NCI-H446 (cell line): ENCODE results near the gene HMMR.

ENCODE experiments used
- DNase-seq, 2 experiments: peaks; one replicate each; lab custom pipeline; 2025; lab: John Stamatoyannopoulos, UW

The HMMR gene

DNA sequence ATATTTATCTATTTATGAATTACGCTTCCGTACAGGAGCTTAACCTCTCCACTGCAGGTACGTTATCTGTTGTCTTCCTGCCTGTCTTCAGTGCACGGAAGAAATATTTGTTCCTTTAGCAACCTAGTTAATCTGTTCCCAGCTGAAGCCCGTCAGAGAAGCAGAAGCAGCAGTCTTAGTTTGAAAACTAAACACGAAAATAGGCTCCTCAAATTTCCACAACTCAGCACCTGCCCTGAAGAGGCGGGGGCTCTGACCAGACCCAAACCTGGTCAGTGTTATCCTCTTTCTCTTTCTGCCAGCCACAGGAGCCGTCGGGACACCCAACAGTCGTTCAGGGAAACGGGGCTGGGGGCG is 992 bp upstream of the HMMR start:
- DNase-seq: no peak

DNA sequence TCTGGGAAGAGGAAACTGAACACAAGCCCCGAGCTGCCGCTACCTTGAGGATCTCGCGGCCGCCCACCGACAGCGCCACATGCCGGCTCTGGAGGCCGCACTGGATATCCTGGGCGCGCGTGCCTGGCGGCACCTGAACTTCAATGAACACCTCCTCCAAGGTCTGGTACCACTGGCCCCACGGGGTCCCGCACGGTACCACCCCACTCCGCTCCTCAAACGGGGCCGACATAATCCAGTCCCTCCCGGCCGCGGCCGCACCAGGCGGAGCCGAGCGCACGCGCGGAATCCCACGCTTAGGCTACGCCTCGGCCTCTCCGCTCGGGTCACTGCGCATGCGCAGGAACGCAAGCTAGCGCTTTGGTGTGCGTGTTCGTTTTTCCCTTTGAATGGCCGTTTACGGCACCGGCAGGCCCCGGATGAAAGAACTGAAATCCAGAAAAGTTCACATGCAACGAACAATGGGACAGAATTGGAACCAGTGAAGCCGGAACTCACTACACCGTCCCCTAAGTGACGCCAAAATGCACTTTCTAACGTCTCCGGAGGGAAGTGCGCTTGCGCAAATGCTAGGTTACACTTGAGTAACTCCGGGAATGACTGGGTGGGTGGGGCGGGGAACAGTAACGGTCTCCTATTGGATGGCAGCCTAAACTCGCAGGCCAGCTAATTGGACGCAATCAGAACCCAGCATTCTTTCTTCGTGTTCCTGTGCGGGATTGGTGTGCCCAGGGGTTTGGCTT is 442 bp upstream of the HMMR start, which contains the start of gene NUDCD2:
Gene NUDCD2, minus strand, starts transcription at position 284 of the 743 bp plus-strand sequence. Its CDS starts 52 bp downstream, at position 232.
- peak; percentile 97 to 98 for DNase-seq

DNA sequence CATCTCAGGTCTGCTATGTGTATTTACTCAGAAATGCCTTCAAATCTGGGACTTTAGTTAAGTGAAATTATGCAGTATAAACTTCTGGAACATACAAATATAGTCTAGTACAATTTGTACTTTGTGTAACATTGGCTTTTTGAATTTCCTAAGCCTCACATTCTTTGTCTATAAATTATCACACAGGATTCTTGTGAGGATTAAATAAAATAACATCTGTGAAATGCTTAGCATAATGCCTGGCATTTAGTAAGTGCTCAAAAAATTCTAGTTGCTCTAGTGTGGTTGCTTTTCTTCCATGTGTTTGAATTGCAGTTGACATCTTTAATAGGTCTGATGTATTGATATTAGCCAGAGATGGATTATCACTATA is 2.6 kb downstream of the HMMR start:
- no peak for DNase-seq

DNA sequence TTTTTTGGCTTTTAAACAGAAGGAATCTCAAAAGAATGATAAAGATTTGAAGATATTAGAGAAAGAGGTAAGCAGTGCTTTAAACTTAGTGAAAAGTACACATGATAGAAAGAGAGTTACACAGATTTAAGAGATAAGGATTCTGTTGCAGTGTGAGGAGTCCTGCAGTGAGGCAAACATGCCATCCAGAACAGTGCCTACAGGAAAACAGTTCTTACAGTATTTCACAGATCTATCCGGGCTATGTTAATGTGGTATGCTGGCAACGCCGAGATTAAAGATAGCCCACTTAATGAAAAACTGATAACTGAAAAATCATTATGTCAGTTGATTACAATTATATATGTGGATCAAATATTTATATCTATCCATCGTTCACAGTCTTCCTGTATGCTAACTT is 7.2 kb downstream of the HMMR start:
- no peak for DNase-seq

DNA sequence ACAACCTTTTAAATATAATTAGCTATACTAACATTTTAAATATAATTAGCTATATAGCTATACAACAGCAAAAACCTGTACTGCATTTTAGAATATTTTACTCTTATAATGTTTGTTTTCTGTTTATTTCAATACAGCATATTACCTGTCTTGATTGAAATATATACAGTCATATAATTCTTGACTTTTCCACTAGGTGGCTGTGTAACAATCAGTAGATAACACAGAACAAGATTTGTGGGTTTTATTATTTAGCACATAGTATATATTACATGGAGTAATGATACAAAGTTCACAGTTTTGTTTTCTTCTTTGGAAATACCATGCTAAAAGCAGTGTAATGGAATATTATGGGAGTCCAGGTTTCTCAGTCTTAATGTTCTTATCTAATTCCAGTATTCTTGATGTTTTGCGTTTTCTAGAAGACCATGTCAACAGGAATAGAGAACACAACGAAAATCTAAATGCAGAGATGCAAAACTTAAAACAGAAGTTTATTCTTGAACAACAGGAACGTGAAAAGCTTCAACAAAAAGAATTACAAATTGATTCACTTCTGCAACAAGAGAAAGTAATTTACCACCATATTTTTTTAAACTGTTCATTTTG is 13.3 kb downstream of the HMMR start:
- peak in 1 of 2 experiments; percentile 13 for DNase-seq

DNA sequence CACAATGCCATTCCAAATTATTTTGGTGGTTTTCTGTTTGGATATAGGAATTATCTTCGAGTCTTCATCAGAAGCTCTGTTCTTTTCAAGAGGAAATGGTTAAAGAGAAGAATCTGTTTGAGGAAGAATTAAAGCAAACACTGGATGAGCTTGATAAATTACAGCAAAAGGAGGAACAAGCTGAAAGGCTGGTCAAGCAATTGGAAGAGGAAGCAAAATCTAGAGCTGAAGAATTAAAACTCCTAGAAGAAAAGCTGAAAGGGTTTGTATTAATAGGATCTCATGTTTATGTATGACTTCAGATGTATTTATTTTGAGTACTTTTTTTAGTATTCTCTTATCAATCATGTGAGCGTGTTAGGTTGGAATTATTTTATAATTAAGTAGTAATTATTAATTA is 15.0 kb downstream of the HMMR start:
- DNase-seq: no peak

DNA sequence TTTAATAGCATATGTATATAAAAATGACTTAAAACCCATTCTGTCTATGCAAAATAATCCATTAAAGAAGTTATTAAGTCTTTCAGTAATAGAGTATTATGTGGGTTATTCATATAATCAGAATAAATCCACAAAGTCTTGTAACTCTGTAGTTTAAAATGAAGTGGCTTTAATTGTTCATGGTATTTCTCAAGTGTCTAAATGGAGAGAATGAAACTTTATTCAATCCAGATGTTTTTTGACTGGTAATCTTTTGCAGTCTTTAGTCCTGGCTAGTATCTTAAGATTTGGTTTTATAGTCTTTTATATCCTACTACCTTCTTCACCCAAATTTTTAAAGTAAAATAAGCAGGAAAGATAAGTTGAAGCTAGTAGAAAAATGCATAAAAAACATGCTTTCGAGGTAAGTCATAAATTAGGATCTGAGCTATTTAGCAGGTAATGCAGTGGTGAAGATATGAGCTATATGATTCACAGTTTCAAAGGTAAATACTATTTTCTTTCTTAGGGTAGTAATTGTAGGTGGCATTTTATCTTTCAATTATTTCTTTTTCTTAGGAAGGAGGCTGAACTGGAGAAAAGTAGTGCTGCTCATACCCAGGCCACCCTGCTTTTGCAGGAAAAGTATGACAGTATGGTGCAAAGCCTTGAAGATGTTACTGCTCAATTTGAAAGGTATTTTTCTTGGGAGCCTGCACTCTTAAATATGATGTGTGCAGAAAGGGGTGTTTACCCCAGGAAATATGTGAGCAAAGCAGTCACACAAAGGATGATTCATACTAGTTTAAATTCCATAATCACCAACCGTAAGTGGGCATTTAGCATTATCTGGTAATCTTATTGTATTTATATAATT is 17.9 kb downstream of the HMMR start:
- no peak for DNase-seq

DNA sequence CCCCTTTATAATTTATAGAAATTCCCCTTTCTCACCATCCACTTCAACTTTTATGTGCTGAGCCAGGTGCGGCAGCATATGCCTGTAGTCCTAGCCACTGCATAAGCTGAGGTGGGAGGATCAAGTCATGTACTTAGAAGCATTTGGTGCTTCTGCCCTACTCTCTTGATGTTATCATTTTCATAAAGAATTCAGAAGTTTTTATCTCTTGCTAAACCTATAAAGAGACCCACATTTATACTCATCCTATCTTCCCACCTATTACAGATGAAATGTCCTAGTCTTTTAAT is 18.5 kb downstream of the HMMR start:
- DNase-seq: no peak

DNA sequence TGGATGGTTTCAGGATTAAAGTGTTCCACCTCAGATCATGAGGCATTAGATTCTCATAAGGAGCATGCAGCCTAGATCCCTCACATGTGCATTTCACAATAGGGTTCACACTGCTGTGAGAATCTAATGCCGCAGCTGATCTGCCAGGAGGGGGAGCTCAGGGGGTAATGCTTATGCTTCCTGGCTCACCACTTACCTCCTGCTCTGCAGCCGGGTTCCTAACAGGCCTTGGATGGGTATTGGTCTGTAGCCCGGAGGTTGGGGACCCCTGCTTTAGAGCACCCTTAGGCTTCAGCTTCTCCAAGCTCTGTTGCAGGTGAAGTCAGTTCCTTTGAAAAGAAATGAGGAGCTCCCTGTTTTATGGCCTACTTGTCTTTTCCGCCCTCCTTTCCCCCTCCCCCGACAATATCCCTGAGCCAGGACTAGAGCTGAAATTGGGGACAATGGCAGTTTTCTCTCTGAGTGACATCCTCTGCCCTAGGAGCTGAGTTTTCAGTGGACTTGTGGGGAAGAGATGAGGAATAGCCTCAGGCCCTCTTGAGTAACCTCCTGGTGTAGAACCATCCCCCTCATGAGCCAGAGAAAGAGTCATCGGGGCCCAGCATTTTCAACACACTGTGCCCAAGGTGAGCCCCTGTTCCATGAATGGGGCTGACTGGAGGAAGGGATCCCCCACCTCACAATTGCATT is 28.8 kb downstream of the HMMR start:
- no peak for DNase-seq

DNA sequence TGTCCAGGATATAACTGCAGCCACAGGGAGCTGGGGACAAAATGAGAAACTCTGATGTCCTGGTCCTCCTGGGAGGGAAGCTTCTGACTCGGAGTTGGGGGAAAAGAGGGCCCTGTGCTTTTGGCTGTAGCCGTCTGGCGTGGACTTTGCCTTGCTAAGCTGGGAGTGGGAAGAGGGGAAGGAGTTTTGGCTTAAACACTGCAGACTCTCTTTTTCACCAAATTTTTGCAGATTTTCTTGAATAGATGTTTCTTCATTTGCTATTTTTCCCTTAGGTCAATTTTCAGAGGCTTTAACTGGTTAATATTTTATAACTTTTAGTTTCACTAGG is 29.3 kb downstream of the HMMR start:
- DNase-seq: no peak

DNA sequence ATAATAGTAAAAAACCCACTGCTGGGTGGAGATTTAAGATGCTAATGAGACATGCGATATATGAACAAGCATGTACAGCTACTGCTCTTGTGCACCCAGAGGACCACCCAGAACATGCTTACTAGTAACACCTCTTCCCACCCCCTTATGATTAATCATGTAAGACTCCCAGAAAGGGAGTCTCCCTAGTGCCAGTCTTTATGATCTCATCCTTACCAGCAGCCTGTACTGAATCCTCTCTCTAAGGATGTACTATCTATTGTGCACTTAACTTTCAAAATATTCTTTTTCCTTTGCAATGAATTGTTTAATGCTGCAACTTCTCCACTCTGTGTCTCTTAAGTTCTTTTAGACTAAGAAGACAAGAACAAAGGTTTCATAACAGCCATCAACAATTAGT is 35.9 kb downstream of the HMMR start:
- DNase-seq: no peak

DNA sequence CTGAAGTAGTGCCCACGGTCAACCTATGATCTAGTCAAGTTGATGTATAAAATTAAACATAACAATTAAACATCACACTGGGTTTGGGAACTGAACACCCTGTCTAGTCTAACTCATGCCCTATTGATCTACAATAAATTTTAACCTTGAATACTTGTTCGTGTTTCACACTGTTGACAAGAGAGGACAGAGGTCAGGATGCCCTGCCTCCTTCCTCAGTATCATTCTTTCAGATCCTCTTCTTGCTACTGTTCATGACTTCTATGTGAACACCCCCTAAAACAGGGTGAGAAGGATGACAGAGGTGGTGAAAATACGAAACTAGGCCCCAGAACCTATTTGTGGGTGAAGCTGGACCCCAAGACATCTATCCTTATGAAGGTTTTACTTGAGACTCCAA is 36.9 kb downstream of the HMMR start:
- DNase-seq: no peak

DNA sequence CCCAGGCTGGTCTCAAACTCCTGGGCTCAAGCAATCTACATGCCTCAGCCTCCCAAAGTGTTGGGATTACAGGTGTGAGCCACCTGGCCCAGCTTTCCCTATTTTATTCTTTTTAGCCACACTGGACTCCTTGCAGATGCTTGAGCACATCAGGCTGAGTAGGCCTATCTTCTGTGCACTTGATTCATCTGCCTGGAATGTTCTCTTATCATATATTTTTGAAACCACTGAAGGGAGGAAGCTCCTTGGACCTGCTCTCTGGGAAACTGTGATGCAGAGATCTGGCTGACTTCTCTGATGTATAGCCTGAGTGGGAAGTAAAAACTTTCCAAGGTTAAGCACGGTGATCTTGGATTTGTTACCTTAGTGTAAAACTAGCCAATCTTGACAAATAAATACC is 38.5 kb downstream of the HMMR start:
- DNase-seq: no peak

DNA sequence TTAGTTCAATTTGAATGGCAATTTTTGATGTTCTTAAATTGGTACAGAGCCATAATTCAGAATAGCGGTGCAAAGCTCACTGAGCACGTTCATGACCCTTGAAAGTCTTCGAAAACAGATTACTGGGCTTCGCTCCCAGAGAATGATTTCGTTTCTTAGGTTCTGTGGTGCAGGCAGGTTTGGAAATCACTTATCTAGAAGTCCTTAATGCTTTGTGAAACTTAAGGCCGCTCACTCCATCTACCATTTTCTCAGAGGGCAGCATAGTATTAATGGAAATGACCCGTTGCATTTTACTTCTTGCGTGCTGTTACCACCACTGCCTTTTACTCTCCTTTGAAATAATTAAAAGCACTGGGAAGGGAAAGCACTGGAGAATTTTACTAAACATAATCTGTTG is 42.1 kb downstream of the HMMR start:
- no peak for DNase-seq

DNA sequence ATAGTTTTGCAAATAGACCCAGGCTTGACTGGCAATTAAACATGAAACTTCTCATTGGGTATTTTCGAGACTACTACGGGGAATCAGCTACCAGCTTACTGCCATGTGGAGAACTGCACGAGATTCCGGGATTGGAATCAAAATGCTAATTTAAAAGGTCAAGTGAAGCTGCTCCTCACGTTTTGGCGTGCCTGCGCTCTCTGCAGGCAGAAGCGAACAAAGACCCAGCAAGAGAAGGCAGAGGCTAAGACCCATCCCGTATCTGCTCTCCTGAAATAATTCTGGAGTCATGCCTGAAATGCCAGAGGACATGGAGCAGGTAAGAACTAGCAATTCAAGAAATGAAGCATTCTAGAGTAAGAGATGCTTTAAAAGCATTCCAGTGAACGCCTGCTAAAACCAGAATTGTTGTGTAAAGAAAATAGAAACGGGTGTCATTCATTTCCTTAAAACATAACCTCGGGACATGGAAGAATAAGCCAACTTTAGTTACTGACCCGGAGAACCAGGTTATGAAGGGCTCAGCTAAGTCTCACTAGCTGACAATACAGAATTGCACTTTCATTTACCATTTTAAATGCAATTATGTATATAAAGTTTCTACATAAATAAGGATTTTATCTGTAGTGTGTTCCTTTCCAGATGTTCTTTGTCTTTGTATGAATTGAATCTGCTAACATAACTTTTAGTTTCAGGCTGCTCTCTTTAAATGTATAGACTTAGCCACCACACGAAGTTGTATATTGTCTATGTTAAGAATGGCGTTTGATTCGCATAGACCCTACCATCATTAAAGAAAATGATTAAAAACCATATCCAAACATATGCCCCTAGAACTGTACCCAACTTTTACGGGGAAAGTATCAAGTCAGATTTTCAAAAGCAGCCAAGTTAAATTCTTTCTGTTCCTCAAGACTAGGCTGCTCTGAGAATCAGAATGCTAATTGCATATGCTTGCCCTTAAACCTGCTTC is 43.0 kb downstream of the HMMR start:
- DNase-seq: no peak

DNA sequence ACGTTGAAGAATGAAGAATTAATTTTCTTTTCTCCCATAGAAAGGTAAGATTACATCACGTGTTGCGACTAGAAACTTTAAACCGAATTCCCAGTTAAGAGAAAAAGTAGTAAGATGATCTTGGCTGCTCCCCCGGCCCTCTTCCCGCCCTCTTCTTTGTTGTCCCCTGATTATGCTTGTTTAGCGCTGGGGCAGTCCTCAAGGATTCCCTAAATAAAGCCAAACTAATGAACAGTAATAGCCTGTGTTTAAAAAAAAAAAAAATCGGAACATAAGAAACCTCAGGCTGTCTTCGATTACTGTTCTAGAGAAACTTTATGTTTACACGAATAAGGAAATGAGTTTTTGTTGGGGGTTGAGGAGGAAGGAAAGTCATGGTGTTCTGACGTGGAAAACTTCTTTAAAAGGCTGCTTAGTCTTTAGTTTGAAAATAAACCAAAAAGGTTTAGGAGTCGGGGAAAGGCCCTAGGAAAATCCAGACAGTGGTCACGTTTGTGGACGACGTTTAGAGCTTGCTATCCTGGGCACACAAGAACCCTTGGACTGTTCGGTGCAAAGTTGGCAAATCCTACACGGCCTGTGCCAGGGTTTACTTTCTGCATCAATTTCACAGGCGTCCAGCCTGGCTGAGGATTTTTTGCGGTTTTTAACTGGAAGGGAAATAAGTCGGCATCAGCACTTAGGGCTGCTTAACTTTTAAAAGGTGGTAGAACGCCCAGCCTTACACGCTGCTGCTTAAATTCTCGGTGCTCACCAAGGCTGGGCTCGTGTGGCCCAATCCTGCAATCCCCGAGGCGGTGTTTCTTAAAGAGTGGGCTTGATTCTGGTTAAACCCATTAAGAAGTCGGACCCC is 43.9 kb downstream of the HMMR start:
- DNase-seq: peak; percentile 8 to 11

DNA sequence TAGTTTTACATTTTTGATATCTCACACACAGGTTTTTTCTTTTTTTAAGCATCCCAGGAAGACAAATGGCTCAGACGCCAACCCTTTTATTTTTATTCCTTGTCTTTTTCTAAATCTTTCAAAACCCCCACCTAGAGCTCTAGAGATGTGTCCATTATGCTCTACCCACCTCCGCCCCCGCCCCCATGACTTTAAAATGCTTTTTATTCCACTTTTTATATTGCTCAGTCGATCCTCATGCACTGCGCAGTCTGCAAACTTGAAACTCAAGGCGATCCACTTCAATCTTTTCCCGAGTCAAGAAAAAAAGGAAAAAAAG is 44.6 kb downstream of the HMMR start:
- DNase-seq: no peak

DNA sequence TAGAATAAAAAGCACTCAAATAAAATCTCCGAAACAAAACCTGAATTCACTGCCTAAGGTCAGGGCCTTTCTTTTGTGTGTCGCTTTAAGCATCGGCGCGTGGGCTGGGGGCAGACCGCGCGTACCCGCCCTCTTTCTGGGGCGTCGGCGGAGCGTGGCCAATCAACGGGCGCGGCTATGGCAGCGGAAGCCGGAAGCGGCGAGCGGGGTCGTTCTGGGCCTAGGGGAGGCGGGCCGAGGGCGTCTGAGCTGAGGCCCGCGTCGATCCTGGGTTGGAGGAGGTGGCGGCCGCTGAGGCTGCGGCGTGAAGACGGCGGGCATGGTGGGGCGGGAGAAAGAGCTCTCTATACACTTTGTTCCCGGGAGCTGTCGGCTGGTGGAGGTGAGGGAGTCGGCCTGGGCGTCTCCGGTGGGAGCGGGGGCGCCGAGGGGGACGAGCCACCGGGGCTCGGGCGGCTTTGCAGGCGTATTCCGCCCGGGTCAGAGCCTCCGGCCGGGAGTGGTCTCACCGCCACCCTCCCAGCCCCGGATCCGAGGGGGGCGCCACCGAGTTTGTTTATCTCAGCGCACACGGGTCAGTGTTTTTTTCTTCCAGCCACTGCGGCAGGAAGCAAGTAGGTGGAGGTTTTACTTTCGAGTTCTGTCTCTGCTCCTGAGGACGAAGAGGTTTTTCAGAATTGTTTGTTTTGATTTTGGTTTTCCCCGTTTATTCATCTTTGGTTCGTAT is 45.1 kb downstream of the HMMR start, which contains the start of gene MAT2B:
Gene MAT2B, plus strand, starts transcription at position 252 of the 727 bp plus-strand sequence. Its CDS starts 68 bp downstream, at position 320.
- peak; percentile 78 to 95 for DNase-seq

DNA sequence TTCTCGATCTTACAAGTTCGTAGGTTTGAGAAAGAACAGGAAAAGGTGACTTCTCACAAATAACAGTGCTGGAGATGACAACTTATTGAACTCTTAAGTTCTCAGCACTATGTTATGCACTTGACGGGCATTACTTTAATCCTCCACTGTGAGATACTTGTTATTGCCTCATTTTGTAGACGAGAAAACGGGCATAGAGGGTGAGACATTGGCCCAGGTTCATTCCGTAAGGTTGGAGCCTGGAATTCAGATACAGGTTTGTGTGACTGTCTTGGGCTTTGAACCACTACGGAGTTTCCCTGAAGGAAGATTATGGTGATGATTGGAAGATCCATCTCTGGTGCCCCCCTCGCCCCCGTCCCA is 45.6 kb downstream of the HMMR start:
- no peak for DNase-seq

DNA sequence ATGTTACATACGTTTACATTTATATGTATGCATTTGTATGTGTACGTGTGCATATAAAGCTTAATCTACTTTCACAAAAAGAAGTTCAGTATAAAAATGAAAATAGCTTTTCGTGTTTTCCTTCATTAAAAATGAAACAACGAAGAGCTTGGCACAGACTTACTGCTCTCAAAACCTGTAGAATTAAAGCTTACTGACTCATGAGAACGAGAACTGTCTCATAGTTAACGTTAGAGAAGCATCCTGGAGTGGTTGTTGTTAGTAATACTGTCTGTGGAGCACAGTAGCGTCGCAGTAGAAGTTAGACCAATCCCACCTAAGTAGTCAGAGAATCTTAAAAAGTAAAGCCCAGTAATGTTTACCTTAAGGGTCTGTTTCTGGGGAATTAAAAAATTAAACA is 46.3 kb downstream of the HMMR start:
- no peak for DNase-seq
